C4-2B (cell line): ENCODE results near the gene CHCHD3.
A peak's percentile ranks its signal among the peaks of the same experiment; 100 is the strongest.
"Not testable (repeated sequence)": the region's sequence is repeated elsewhere in the genome, so short reads cannot be mapped to it uniquely, and the experiment has no call there.

ENCODE experiments used
- H3K27ac ChIP-seq: fragments of 450-650 bp; 2 replicates; pipeline ENCODE4 v1.5.1; 2017
- CTCF ChIP-seq: fragments of 450-650 bp; conservative IDR thresholded peaks from 2 replicates; pipeline ENCODE4 v1.5.1; 2017; ENCODE audit warnings: mild to moderate bottlenecking
- ZFX ChIP-seq: fragments of 450-650 bp; IDR thresholded peaks from 2 replicates; pipeline ENCODE4 v1.6.1; 2017

Gene CHCHD3

DNA sequence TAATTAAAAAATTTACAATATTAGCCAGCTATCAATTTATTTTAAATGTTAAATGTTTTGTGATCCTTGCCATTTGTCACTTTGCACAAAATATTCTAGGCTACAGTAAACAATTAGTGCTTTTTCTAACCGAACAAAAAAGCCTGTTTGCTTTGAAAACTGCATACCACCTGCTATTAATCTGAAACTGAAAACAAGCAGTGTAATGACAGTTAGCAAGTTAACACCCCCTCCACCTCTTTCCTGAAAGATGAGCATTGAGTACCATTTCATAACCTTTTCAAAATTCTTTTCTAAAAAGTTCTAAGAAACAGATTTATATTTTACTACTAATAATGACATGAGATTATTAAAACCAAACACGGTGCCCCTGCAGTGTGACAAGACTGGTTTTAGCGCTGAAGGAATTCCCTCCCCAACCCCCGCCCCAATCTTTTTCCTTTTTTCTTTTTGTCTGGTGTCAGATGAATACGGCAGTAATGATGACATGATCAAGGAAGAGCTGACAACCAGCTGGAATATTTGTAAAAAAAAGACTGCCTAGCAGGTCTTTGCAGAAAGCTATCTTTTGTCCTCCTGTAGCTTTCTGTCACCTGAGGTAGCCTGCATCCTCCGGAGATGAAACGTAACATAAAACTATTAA lies 175.6 kb downstream of the CHCHD3 start:
- H3K27ac ChIP-seq = no peak overlapping the region
- no peak for TF ChIP-seq ZFX
- no peak for TF ChIP-seq CTCF

DNA sequence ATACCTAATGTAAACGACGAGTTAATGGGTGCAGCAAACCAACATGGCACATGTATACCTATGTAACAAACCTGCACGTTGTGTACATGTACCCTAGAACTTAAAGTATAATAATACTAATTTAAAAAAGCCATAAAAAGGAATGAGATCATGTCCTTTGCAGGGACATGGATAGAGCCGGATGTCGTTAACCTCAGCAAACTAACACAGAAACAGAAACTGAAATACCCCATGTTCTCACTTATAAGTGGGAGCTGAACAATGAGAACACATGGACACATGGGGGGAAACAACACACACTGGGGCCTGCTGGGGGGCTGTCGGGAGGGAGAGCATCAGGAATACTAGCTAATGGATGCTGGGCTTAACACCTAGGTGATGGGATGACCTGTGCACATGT lies 176.8 kb downstream of the CHCHD3 start:
- not testable (repeated sequence) for H3K27ac ChIP-seq

GRCh38 chr7:132904209-132904608 lies 177.7 kb downstream of the CHCHD3 start:
- TF ChIP-seq ZFX = no peak
- H3K27ac ChIP-seq = no peak overlapping the region

DNA sequence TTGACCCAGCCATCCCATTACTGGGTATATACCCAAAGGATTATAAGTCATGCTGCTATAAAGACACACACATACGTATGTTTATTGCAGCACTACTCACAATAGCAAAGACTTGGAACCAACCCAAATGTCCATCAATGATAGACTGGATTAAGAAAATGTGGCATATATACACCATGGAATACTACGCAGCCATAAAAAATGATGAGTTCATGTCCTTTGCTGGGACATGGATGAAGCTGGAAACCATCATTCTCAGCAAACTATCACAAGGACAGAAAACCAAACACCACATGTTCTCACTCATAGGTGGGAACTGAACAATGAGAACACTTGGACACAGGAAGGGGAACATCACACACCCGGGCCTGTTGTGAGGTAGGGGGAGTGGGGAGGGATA lies 179.6 kb downstream of the CHCHD3 start:
- H3K27ac ChIP-seq = not testable (repeated sequence)

- H3K27ac ChIP-seq = no peak overlapping the region
- no peak for TF ChIP-seq ZFX
Observed at GRCh38 chr7:132901241-132901640, 180.6 kb downstream of the CHCHD3 start.

GRCh38 chr7:132899833-132900232 lies 182.1 kb downstream of the CHCHD3 start:
- peak; percentile 51 for TF ChIP-seq CTCF
- TF ChIP-seq ZFX = no peak
- H3K27ac ChIP-seq = no peak overlapping the region

GRCh38 chr7:132898641-132899175 lies 183.2 kb downstream of the CHCHD3 start:
- not testable (repeated sequence) for H3K27ac ChIP-seq

GRCh38 chr7:132897093-132897687 lies 184.7 kb downstream of the CHCHD3 start:
- TF ChIP-seq ZFX = no peak
- no peak for TF ChIP-seq CTCF
- no peak overlapping the region for H3K27ac ChIP-seq

DNA sequence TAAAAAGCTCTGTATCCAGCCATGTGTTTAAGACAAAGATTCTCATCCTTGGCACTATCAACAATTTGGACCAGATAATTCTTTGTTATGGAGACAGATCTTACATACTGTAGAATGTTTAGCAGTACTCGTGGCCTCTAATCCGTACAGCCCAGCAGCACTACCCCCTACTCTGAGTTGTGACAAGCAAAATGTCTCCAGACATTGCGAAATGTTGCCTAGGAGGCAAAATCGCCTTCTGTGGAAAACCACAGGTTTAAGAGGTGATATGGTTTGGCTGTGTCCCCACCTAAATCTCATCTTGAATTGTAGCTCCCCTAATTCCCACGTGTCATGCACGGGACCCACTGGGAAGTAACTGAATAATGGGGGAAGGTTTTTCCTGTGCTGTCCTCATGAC lies 186.7 kb downstream of the CHCHD3 start:
- H3K27ac ChIP-seq = no peak overlapping the region
- TF ChIP-seq CTCF = no peak
- TF ChIP-seq ZFX = no peak

DNA sequence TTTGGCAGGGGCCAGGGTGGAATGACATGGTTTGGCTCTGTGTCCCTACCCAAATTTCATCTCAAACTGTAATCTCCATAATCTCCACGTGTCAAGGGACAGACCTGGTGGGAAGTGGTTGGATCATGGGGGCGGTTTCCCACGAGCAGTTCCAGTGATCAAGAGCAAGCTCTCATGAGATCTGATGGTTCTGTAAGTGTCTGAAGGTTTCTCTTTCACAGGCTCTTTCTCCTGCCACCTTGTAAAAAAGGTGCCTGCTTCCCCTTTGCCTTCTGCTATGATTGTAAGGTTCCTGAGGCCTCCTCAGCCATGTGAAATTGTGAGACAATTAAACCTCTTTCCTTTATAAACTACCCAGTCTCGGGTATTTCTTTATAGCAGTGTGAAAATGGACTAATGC lies 188.3 kb downstream of the CHCHD3 start:
- no peak for TF ChIP-seq CTCF
- TF ChIP-seq ZFX = no peak
- H3K27ac ChIP-seq = no peak overlapping the region

GRCh38 chr7:132892744-132893143 lies 189.1 kb downstream of the CHCHD3 start:
- not testable (repeated sequence) for H3K27ac ChIP-seq
